ENCODE data around the gene SPI1.

SPI1 gene

DNA sequence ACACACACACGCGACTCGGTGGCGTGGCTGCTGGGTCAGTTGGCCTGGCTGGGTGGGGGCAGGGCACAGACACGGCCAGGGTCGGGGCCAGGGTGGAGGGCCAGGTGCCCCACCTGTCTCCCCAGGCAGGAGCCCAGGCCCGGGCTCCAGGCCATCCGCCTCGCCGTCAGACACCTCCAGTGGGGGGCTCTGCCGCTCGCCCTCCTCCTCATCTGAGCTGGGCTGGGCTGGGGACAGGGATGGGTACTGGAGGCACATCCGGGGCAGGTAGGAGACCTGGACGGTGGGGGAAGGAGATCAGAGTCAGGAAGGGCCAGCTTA lies 19.7 kb downstream of the SPI1 start:
- no peak for DNase-seq (ENCODE audit: low read depth, low spot score)

- no peak for DNase-seq (ENCODE audit: low read depth, low spot score)
These were observed 20.2 kb downstream of the SPI1 start for GRCh38 chr11:47357985-47358730.

- DNase-seq (ENCODE audit: low read depth, low spot score) = no peak
These were observed 21.4 kb downstream of the SPI1 start for GRCh38 chr11:47356998-47357329.

GRCh38 chr11:47356129-47356997 lies 22.0 kb downstream of the SPI1 start:
- DNase-seq (ENCODE audit: low read depth, low spot score) = no peak

DNA sequence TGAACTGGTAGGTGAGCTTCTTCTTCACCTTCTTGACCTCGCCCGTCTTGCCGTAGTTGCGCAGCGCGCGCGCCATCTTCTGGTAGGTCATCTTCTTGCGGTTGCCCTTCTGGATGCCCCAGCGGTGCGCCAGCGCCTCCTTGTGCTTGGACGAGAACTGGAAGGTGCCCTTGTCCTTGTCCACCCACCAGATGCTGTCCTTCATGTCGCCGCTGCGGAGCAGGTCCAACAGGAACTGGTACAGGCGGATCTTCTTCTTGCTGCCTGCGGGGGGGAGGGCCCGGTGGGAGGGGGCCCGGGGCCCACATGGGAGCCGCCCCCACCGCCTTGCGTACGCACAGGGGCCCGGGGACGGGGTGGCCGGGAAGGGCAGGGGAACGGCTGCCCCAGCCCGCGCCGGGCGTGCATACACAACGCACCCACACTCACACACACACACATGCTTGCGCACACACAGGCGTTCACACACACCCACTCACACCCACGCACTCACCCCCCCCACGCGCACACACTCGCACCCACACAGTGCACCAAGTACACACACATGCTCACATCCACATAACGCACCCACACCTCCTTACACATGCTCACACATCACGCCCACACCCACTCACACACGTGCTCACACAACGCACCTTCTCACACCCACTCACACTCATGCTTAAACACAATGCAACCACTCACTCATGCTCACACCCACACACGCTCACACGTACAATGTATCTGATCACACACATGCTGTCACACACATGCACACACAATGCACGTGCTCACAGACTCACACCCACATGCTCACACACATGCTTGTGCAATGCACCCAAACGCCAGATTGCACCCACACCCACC lies 22.8 kb downstream of the SPI1 start:
- DNase-seq (ENCODE audit: low read depth, low spot score) = peak; percentile 86

GRCh38 chr11:47354913-47355282 lies 23.4 kb downstream of the SPI1 start:
- DNase-seq (ENCODE audit: low read depth, low spot score) = no peak

GRCh38 chr11:47353978-47354774 lies 24.2 kb downstream of the SPI1 start:
- DNase-seq (ENCODE audit: low read depth, low spot score) = no peak

- no peak for DNase-seq (ENCODE audit: low read depth, low spot score)
These were observed 25.8 kb downstream of the SPI1 start, which contains the start of gene MYBPC3 for GRCh38 chr11:47352556-47352955. MYBPC3 (minus strand) TSS chr11:47352702; CDS start chr11:47352647, 55 bp downstream.

- DNase-seq (ENCODE audit: low read depth, low spot score) = no peak
These were observed 26.9 kb downstream of the SPI1 start for GRCh38 chr11:47351156-47352126.

- no peak for DNase-seq (ENCODE audit: low read depth, low spot score)
These were observed 28.0 kb downstream of the SPI1 start for GRCh38 chr11:47350315-47350714.

- no peak for DNase-seq (ENCODE audit: low read depth, low spot score)
These were observed 28.7 kb downstream of the SPI1 start for GRCh38 chr11:47349521-47350095.

GRCh38 chr11:47348859-47349258 lies 29.5 kb downstream of the SPI1 start:
- no peak for DNase-seq (ENCODE audit: low read depth, low spot score)

- no peak for DNase-seq (ENCODE audit: low read depth, low spot score)
These were observed 30.1 kb downstream of the SPI1 start for GRCh38 chr11:47348131-47348802.

DNA sequence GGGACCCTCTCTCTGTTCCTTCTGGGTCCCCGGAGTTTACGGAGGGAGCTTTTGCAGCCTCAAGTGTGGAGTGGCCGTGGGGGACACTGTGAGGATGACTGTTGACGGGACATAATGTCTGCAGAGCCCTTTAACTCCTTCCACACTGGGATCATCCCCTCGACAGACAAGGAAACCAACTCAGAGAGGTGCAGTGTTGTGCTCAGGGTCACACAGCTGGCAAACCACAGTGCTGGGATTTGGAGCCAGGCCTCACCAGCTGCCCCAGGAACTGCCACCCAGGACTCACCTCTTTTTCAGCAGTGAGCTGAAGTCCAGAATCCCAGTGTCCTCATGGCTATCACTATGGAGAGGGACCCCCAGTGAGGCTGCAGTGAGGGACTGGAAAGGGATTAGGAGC lies 31.2 kb downstream of the SPI1 start:
- DNase-seq (ENCODE audit: low read depth, low spot score) = no peak

DNA sequence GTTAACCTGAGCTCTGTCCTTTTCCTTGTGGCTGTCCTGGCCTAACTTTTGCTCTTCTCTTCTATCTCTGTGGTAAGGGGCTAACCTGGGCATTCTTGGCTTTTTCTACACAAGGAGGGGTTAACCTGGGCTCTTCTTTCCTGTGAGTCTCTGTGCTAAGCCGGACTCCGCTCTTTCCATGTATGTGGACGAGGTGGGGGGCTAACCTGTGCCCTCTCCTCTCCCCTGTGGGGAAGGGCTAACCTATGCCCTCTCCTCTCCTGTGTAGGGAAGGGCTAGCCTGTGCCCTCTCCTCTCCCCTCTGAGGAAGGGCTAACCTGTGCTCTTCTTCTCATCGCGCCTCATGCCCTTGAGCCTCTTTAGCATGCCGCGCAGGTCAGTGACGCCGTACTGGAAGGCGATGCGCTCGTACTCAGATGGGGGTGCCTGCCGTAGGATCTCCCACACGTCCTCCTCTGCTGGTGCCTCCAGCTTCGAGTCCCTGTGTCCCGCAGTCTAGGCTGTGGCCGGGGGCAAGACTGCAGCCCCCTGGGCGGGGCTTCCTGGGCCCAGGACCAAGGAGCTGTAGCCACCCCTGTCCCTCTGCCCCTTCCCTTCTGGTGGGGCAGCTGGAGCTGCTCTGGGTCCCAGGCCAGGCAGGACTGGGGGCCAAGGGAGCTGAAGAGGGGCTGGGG lies 32.3 kb downstream of the SPI1 start:
- no peak for DNase-seq (ENCODE audit: low read depth, low spot score)

- no peak for DNase-seq (ENCODE audit: low read depth, low spot score)
These were observed 35.5 kb downstream of the SPI1 start for GRCh38 chr11:47342854-47343253.

- no peak for DNase-seq (ENCODE audit: low read depth, low spot score)
These were observed 36.1 kb downstream of the SPI1 start for GRCh38 chr11:47342036-47342803.

Measured in iPS DF 19.7 (cell line).